ENCODE data around the gene ANKS1B. TPM values are rescaled to one million over a fixed set of nuclear protein-coding genes. Genes with fewer than 3 reads are reported as not detected.

ANKS1B gene
- total and polyA plus RNA-seq, 2 of the 4 experiments (the other 2 are of a cell fraction): 0.17 to 0.18 TPM

DNA sequence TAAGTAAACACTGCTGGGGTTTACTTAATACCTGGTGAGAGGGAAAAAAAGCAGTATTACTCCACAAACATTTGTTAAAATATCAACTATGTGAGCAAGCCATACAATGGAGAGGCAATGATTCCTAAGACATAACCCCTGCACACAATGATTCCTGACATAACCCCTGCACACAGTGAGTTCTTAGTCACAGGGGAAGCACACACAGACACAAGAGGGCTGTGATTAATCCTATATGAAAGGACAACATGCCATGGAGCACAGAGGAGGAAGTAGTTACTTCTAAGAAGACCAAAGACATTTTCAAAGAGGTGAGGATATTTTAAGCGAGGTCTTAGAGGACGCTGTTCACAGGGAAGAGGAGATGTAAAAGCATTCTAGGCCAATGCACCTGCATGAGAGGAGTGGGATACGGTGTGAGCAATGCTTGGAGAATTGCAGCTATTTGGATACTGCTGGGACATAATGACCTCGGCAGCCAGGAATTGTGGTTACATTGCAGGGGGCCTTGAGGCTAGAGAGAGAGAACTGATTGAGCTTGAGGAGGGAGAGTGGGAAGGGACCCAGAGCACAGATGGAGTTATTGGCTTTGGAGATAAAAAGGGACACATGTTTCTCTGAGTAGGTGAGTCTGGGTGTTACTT, 1127.7 kb downstream of the ANKS1B start:
- no peak overlapping the region for H2BK15ac ChIP-seq (ENCODE audit: low read depth, low read length)
- no peak overlapping the region for H3K4ac ChIP-seq (ENCODE audit: low read depth, low read length)
- H3K9me1 ChIP-seq (ENCODE audit: insufficient read depth, low read length): no peaks in the 10 kb centered on the region
- H4K20me1 ChIP-seq (ENCODE audit: insufficient read depth, low read length): no peaks in the 10 kb centered on the region
- H2AK9ac ChIP-seq (replicated peaks; ENCODE audit: low read depth, low read length, poor library complexity): no peak overlapping the region
- H2AK5ac ChIP-seq (ENCODE audit: low read depth, low read length): no peak overlapping the region
- H3K27me3 ChIP-seq (ENCODE audit: control insufficient read depth, insufficient read depth, low read length): no peaks in the 10 kb centered on the region
- in situ Hi-C loops (cut with MboI; ENCODE audit: low sequenced_read_pairs): no loop called here
- BruUV-seq (replicated peaks): no TSS peak
- H3K9me3 ChIP-seq (ENCODE audit: control insufficient read depth, insufficient read depth, low read length): no peaks in the 10 kb centered on the region
- no peak overlapping the region for H3K27ac ChIP-seq (ENCODE audit: insufficient read depth, low read length)
- no peak overlapping the region for H4K5ac ChIP-seq (ENCODE audit: low read depth, low read length)
- no peak overlapping the region for H3K56ac ChIP-seq (ENCODE audit: extremely low read depth, insufficient read depth, low read length)
- intact Hi-C loops (cut with micrococcal nuclease): no loop called here
- no peak overlapping the region for H2BK120ac ChIP-seq (ENCODE audit: low read depth, low read length)
- no peak overlapping the region for H3K9ac ChIP-seq (ENCODE audit: low read depth, low read length)
- H3K4me3 ChIP-seq (ENCODE audit: insufficient read depth, low read depth, low read length): no peak overlapping the region
- POLR2A ChIA-PET (ENCODE audit: unreplicated experiment): no interaction called here
- no peak overlapping the region for H4K91ac ChIP-seq (ENCODE audit: insufficient read depth, low read depth, low read length)
- H3K18ac ChIP-seq (ENCODE audit: low read depth, low read length): no peak overlapping the region
- WGBS, 2 experiments (ENCODE audit: extremely low coverage in 2 of 2, insufficient read length in 1 of 2): 28% methylated on average over 4 of the region's 4 CpGs; no CpG with 5 or more reads in 1 of the 2 experiments
- no peak overlapping the region for H3K23ac ChIP-seq (ENCODE audit: low read depth, low read length)
- ATAC-seq (ENCODE audit: low read depth) (no peak), DNase-seq (no peak)
- H2BK5ac ChIP-seq (ENCODE audit: low read depth, low read length, poor library complexity, severe bottlenecking): no peak overlapping the region
- H3K79me1 ChIP-seq (ENCODE audit: low read depth in 1 of 2, low read length in 2 of 2): no peaks in the 10 kb centered on the region
- H3K36me3 ChIP-seq (ENCODE audit: control insufficient read depth, insufficient read depth, low read length): no peaks in the 10 kb centered on the region
- TF ChIP-seq RCOR1 (IDR thresholded peaks at IDR 0.05; ENCODE audit: insufficient replicate concordance, low read length) (no peak), BHLHE40 (IDR thresholded peaks at IDR 0.05; ENCODE audit: low read depth, low read length) (no peak), MAFK (IDR thresholded peaks at IDR 0.05; ENCODE audit: low read depth, low read length) (no peak)
- TF ChIP-seq, protein P1, sequence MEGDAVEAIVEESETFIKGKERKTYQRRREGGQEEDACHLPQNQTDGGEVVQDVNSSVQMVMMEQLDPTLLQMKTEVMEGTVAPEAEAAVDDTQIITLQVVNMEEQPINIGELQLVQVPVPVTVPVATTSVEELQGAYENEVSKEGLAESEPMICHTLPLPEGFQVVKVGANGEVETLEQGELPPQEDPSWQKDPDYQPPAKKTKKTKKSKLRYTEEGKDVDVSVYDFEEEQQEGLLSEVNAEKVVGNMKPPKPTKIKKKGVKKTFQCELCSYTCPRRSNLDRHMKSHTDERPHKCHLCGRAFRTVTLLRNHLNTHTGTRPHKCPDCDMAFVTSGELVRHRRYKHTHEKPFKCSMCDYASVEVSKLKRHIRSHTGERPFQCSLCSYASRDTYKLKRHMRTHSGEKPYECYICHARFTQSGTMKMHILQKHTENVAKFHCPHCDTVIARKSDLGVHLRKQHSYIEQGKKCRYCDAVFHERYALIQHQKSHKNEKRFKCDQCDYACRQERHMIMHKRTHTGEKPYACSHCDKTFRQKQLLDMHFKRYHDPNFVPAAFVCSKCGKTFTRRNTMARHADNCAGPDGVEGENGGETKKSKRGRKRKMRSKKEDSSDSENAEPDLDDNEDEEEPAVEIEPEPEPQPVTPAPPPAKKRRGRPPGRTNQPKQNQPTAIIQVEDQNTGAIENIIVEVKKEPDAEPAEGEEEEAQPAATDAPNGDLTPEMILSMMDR (conservative IDR thresholded peaks at IDR 0.05; ENCODE audit: low read depth, low read length): no peak
- CTCF ChIA-PET: no interaction called here
- no peaks in the 10 kb centered on the region for H3K4me1 ChIP-seq (ENCODE audit: control insufficient read depth, insufficient read depth, low read length)
- dilution Hi-C loops (cut with HindIII; ENCODE audit: low sequenced_read_pairs, unreplicated experiment): no loop called here
- no peak overlapping the region for H2BK20ac ChIP-seq (ENCODE audit: low read depth, low read length)
- H3K14ac ChIP-seq (replicated peaks; ENCODE audit: low read depth, low read length): no peak overlapping the region
- H4K8ac ChIP-seq (ENCODE audit: low read depth in 2 of 2, low read length in 2 of 2): no peak overlapping the region
- no peak overlapping the region for H3K4me2 ChIP-seq (ENCODE audit: low read depth, low read length)
- H2AFZ ChIP-seq (replicated peaks; ENCODE audit: low read length, poor library complexity): no peak overlapping the region

Measured in IMR-90 (cell line).